B cell (primary cell): Measurements from ENCODE around the gene COTL1. TPM values are rescaled to one million over a fixed set of nuclear protein-coding genes. Genes with fewer than 3 reads are reported as not detected.

Experiments
- ATAC-seq: fragments of 200-7000 bp; cut with Tn5 transposase; one replicate; pipeline ENCODE4 v1.10.0; 2021; ENCODE audit warnings: low read depth, mild to moderate bottlenecking, moderate number of reproducible peaks, moderate library complexity
- CTCF ChIA-PET: fragments of 350-600 bp; sonication (Branson Sonifier 250); formaldehyde crosslinking; loops from one replicate; lab custom pipeline; 2021; ENCODE audit warnings: antibody characterized with exemption, inconsistent platforms; lab: Charles Lee
- POLR2A ChIA-PET: fragments of 350-600 bp; sonication (Branson Sonifier 250); formaldehyde crosslinking; loops from one replicate; lab custom pipeline; 2021; ENCODE audit warnings: antibody characterized with exemption; lab: Charles Lee
- DNase-seq: peaks from one replicate; pipeline ENCODE4 v3.0.0; 2013
- H2AFZ ChIP-seq: 2 replicates; pipeline ENCODE4 v1.6.1; 2012; ENCODE audit warnings: mild to moderate bottlenecking, low read depth, low read length; ENCODE audit not compliant: insufficient read depth, poor library complexity, severe bottlenecking
- H3K27ac ChIP-seq, 2 donors: 1 replicate in 1 of 2; 2 replicates in 1 of 2; pipeline ENCODE4 v1.5.1; 2012 to 2013; ENCODE audit warnings: low read length in 2 of 2, mild to moderate bottlenecking in 2 of 2, moderate library complexity in 1 of 2
- H3K27me3 ChIP-seq, 4 experiments: fragments of 200-600 bp in 1 of 4; sonication (generic) in 1 of 4; replicated peaks in 1 of 4; 1 replicate in 2 of 4; 2 replicates in 2 of 4; pipeline versions ENCODE4 v1.6.1 to v1.7.0; 2013 to 2016; ENCODE audit warnings: low read length in 3 of 4, mild to moderate bottlenecking in 2 of 4, mixed read lengths in 1 of 4, moderate library complexity in 1 of 4; ENCODE audit not compliant: insufficient read depth in 4 of 4, control insufficient read depth in 3 of 4; ENCODE audit errors: control extremely low read depth in 1 of 4
- H3K36me3 ChIP-seq, 2 experiments: replicated peaks in 1 of 2; 1 replicate in 1 of 2; 2 replicates in 1 of 2; pipeline versions ENCODE4 v1.6.1 to v1.7.1; 2013; ENCODE audit warnings: low read length in 1 of 2; ENCODE audit not compliant: insufficient read depth in 2 of 2, control insufficient read depth in 1 of 2; ENCODE audit errors: control extremely low read depth in 1 of 2, extremely low read depth in 1 of 2
- H3K4me1 ChIP-seq, 2 donors: fragments of 200-600 bp in 1 of 2; sonication (generic) in 1 of 2; 1 replicate in 1 of 2; 2 replicates in 1 of 2; pipeline versions ENCODE4 v1.5.1 to v1.6.1; 2013 to 2017; ENCODE audit warnings: low read length in 2 of 2; ENCODE audit not compliant: control insufficient read depth in 2 of 2, insufficient read depth in 2 of 2
- H3K4me2 ChIP-seq: replicated peaks from 2 replicates; pipeline ENCODE3; 2012; ENCODE audit warnings: mild to moderate bottlenecking, low read depth, low read length; ENCODE audit not compliant: poor library complexity, severe bottlenecking
- H3K4me3 ChIP-seq, 5 experiments: fragments of 200-600 bp in 1 of 5; sonication (generic) in 1 of 5; 1 replicate in 3 of 5; 2 replicates in 2 of 5; pipeline versions ENCODE4 v1.5.1 to v1.7.0; 2011 to 2016; ENCODE audit warnings: low read length in 4 of 5, mild to moderate bottlenecking in 4 of 5, low read depth in 2 of 5, control low read depth in 1 of 5, moderate library complexity in 1 of 5; ENCODE audit not compliant: insufficient read depth in 1 of 5; ENCODE audit errors: control extremely low read depth in 1 of 5, extremely low read depth in 1 of 5
- H3K79me2 ChIP-seq: fragments of 200-600 bp; sonication (generic); one replicate; pipeline ENCODE4 v1.6.0; 2016; ENCODE audit warnings: low read length; ENCODE audit not compliant: control insufficient read depth, insufficient read depth
- H3K9ac ChIP-seq: fragments of 200-600 bp; sonication (generic); 2 replicates; pipeline ENCODE4 v1.6.1; 2017; ENCODE audit warnings: mild to moderate bottlenecking, low read length, moderate library complexity
- H3K9me3 ChIP-seq, 3 donors: one replicate each; pipeline versions ENCODE4 v1.6.1 to v1.7.1; 2013; ENCODE audit warnings: low read length in 2 of 3; ENCODE audit not compliant: control insufficient read depth in 2 of 3, insufficient read depth in 1 of 3; ENCODE audit errors: control extremely low read depth in 1 of 3
- H4K20me1 ChIP-seq: 2 replicates; pipeline ENCODE4 v1.6.0; 2012; ENCODE audit warnings: mild to moderate bottlenecking, low read length; ENCODE audit not compliant: insufficient read depth, control insufficient read depth, poor library complexity, severe bottlenecking
- H3K27ac Mint-ChIP-seq: one replicate; pipeline ENCODE4 v1.8.0; 2021; ENCODE audit warnings: mixed read lengths
- H3K27me3 Mint-ChIP-seq: one replicate; pipeline ENCODE4 v1.8.0; 2021; ENCODE audit warnings: mixed read lengths
- H3K4me1 Mint-ChIP-seq: one replicate; pipeline ENCODE4 v1.8.0; 2021; ENCODE audit warnings: mixed read lengths
- H3K4me3 Mint-ChIP-seq: one replicate; pipeline ENCODE4 v1.8.0; 2021; ENCODE audit warnings: mixed read lengths
- H3K9me3 Mint-ChIP-seq: one replicate; pipeline ENCODE4 v1.8.0; 2022; ENCODE audit warnings: mixed read lengths; ENCODE audit not compliant: insufficient read depth
- CTCF ChIP-seq: fragments of 200-600 bp; IDR thresholded peaks from one replicate; pipeline ENCODE4 v1.8.0; 2022; ENCODE audit warnings: antibody characterized with exemption, mild to moderate bottlenecking
- EZH2 ChIP-seq: IDR thresholded peaks from 2 replicates; pipeline ENCODE4 v1.6.1; 2012; ENCODE audit warnings: borderline replicate concordance, low read depth, mild to moderate bottlenecking, moderate library complexity, low read length; ENCODE audit not compliant: insufficient read depth, poor library complexity, severe bottlenecking
- WGBS: methylation state at CpG from one replicate; pipeline ENCODE4 v1.1.5; 2013; ENCODE audit warnings: missing lambda C conversion rate; ENCODE audit not compliant: insufficient coverage; 5-methylcytosine and 5-hydroxymethylcytosine counted together
- intact Hi-C: fragments of 100-400 bp; cut with micrococcal nuclease; formaldehyde crosslinking; loops from one replicate; pipeline ENCODE4 v1.10.0; 2022
- polyA plus RNA-seq: library from polyadenylated mRNA; depleted of rRNA; stranded (reverse); fragments of >200 nt; gene quantifications from 2 replicates; pipeline ENCODE4 v1.2.3, GENCODE V29; 2012
- total RNA-seq, 2 donors: library from RNA; stranded (reverse); fragments of 120-200 nt in 1 of 2; gene quantifications; 1 replicate in 1 of 2; 2 replicates in 1 of 2; pipeline versions ENCODE4 v1.2.3 to v1.2.4, GENCODE V29; 2013 to 2022

The COTL1 gene
- total and polyA plus RNA-seq, 2 donors (not counting 1 experiment from before 2014, with no cell fraction given) = 158 to 264 TPM

DNA sequence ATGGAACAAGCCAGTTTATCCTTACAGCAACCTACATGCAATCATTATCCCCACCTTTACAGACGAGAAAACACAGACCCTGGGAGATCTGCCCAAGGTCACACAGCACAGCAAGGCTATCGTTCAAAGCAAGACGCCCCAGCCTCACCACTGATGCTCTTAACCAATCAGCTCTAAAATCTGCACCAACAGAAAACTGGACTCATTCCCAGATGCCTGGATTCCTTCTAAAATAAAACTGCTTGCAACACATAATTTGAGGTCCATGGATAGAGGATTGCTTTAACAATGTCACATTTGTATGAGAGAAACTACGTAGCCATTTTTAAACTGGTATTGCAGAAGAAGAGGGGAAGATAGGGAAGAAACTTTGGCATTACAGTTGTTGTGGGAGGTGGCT lies 6.8 kb downstream of the COTL1 start:
- Mint-ChIP-seq H3K9me3 (peaks cover 4% of the 10 kb centered on the region), H3K27me3 (no peaks in the 10 kb centered on the region), H3K4me3 (peak overlapping the region; percentile 12), H3K27ac (peak overlapping the region; percentile 91), H3K4me1 (peaks cover 94% of the 10 kb centered on the region)
- ATAC-seq (no peak), DNase-seq (no peak)
- 88% methylated on average over 4 of the region's 4 CpGs for WGBS
- no peak for TF ChIP-seq EZH2
- Histone ChIP-seq H3K79me2 (peaks cover 96% of the 10 kb centered on the region), H3K9ac (no peak overlapping the region), H3K4me3 (no peak overlapping the region), H3K27ac (peak overlapping the region in 1 of 2 donors; percentile 86), H3K27me3 (no peaks in the 10 kb centered on the region), H3K4me2 (no peak overlapping the region), H4K20me1 (peaks cover 20% of the 10 kb centered on the region), H3K4me1 (peaks cover 87 to 98% of the 10 kb centered on the region in 2 donors), H3K9me3 (peaks cover 3 to 11% (median 8%) of the 10 kb centered on the region in 3 donors), H2AFZ (no peak overlapping the region), H3K36me3 (peaks cover 0 to 74% of the 10 kb centered on the region in 2 experiments)
- intact Hi-C loops = no loop called here
- POLR2A ChIA-PET = interaction anchor here (1.1 kb wide), 1 partner anchor 17 kb away, joined by 4 read pairs; no protein-coding TSS in a partner anchor
- CTCF ChIA-PET = interaction anchor here (1.2 to 29.5 kb wide), 3 partner anchors 10 to 102 kb away, joined by 3 to 518 read pairs (median 5); partner anchors contain the start of gene MEAK7

GRCh38 chr16:84610376-84610775 lies 7.5 kb downstream of the COTL1 start:
- Histone ChIP-seq H2AFZ (no peak overlapping the region), H3K27me3 (no peaks in the 10 kb centered on the region), H3K27ac (peak overlapping the region; percentile 80 to 86), H3K9ac (no peak overlapping the region), H4K20me1 (peaks cover 18% of the 10 kb centered on the region), H3K4me1 (peaks cover 87 to 98% of the 10 kb centered on the region in 2 donors), H3K4me2 (peak overlapping the region; percentile 16), H3K4me3 (no peak overlapping the region), H3K9me3 (peaks cover 3 to 14% (median 12%) of the 10 kb centered on the region in 3 donors), H3K79me2 (peaks cover 96% of the 10 kb centered on the region), H3K36me3 (peaks cover 0 to 72% of the 10 kb centered on the region in 2 experiments)
- TF ChIP-seq CTCF (no peak), EZH2 (no peak)
- intact Hi-C loops = no loop called here
- Mint-ChIP-seq H3K4me3 (peak overlapping the region; percentile 12), H3K9me3 (peaks cover 4% of the 10 kb centered on the region), H3K27me3 (no peaks in the 10 kb centered on the region), H3K27ac (peak overlapping the region; percentile 91), H3K4me1 (peaks cover 94% of the 10 kb centered on the region)
- ATAC-seq = no peak
- DNase-seq = no peak
- CTCF ChIA-PET = interaction anchor here (1.6 to 29.5 kb wide), 2 partner anchors 13 to 101 kb away, joined by 5 to 518 read pairs; partner anchors contain the start of gene MEAK7
- POLR2A ChIA-PET = no interaction called here
- 86% methylated on average over 1 of the region's 1 CpG for WGBS
